Rectal smooth muscle tissue (tissue), 1 donor: ENCODE results near the gene FHL2.
"Not testable (repeated sequence)": the region's sequence is repeated elsewhere in the genome, so short reads cannot be mapped to it uniquely, and the experiment has no call there.

Experiments used
- H3K27ac ChIP-seq: one replicate; pipeline ENCODE4 v1.7.0; 2013; ENCODE audit warnings: low read depth, low read length, inconsistent platforms
- H3K27me3 ChIP-seq: one replicate; pipeline ENCODE4 v1.7.0; 2013; ENCODE audit warnings: low read length; ENCODE audit not compliant: control insufficient read depth, insufficient read depth
- H3K36me3 ChIP-seq: one replicate; pipeline ENCODE4 v1.7.0; 2013; ENCODE audit warnings: low read length; ENCODE audit not compliant: control insufficient read depth, insufficient read depth
- H3K4me1 ChIP-seq: one replicate; pipeline ENCODE4 v1.7.0; 2013; ENCODE audit warnings: low read length; ENCODE audit not compliant: control insufficient read depth, insufficient read depth
- H3K4me3 ChIP-seq: one replicate; pipeline ENCODE4 v1.7.0; 2013; ENCODE audit warnings: low read length
- H3K9ac ChIP-seq: one replicate; pipeline ENCODE4 v1.7.0; 2013; ENCODE audit warnings: low read length

The FHL2 gene

DNA sequence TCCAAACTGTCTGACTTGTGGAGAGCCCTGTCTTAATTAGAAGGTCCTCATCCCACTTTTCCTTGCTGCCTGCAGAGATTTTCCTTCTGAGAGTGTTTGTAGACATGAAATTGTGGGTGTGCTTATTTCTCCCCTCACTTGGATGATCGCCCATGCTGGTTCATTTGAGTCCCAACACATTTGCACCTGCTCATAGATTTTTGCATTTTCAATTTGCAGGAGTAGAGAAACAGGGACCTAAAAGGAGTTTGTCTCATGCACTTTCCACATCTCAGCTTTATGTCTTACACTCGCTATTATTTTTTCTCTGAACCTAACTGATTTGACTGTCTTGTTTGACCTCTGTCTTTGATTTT is 33.2 kb upstream of the FHL2 start:
- H3K27ac ChIP-seq = no peak overlapping the region
- H3K4me3 ChIP-seq = no peak overlapping the region
- no peaks in the 10 kb centered on the region for H3K36me3 ChIP-seq
- peaks cover 5% of the 10 kb centered on the region for H3K4me1 ChIP-seq
- no peaks in the 10 kb centered on the region for H3K27me3 ChIP-seq
- no peak overlapping the region for H3K9ac ChIP-seq

DNA sequence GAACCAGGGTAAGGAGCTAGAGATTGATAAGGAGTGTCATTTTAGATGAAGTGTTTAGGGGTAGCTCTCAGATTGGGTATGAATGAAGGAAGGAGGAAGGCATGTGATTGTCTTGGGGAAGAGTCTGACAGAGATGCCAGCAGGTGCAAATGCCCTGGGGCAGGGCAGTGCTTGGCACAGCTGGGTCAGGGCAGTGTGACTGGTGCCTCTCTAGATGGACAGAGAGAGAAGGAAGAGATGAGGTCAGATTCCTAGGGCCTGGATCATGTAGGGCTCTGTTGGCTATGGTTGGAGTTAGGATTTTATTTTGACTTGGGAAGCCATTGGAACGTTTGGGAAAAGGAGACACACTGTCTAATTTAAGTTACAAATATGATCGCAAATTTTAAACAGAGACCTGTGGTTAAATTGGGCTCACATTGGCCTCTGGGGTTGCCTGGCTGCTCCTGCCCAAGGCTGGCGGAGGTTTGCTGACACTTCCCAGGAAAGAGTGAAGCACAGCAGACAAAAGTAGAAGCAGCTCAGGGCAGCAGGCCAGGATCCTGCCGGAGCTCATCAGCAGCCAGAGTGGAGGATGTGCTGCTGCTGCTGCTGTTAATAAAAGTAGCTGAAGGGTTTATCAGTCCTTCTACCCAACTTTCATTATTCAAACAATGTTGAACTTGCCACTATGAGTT is 32.7 kb upstream of the FHL2 start:
- Histone ChIP-seq H3K36me3 (no peaks in the 10 kb centered on the region), H3K9ac (no peak overlapping the region), H3K27me3 (no peaks in the 10 kb centered on the region), H3K4me3 (no peak overlapping the region), H3K4me1 (peaks cover 5% of the 10 kb centered on the region), H3K27ac (no peak overlapping the region)

DNA sequence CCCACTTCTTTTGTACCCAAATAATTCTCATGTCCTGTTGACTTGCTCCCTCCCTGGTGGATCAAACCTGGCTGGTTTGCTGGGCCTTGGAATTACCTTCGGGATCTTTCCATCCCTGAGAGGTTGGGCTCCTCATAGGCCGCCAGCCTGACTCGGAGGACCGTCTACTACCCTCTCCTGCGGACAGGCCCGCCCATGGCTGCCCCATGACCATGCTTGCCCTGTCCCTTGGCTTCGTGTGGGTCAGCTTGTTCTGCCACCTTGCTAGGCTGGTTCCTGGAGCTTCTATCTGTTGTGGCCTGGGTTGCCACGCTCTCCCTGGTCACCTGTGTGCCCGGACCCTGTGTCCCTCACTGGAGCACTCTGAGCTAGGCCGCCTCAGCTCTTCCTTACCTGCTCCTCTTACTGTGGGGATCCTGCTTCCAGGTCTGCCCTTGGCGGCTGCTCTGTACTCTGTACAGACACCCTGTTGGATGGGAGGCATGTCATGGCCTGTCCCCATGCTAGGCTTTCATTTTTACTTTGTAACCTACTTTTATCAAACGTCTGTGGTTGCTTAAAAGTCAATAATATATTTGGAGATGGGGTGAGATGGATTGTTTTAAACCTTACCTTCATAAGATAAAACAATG is 29.7 kb upstream of the FHL2 start:
- H3K9ac ChIP-seq = no peak overlapping the region
- H3K4me1 ChIP-seq = peaks cover 5% of the 10 kb centered on the region
- no peaks in the 10 kb centered on the region for H3K36me3 ChIP-seq
- no peak overlapping the region for H3K27ac ChIP-seq
- H3K4me3 ChIP-seq = no peak overlapping the region
- no peaks in the 10 kb centered on the region for H3K27me3 ChIP-seq

DNA sequence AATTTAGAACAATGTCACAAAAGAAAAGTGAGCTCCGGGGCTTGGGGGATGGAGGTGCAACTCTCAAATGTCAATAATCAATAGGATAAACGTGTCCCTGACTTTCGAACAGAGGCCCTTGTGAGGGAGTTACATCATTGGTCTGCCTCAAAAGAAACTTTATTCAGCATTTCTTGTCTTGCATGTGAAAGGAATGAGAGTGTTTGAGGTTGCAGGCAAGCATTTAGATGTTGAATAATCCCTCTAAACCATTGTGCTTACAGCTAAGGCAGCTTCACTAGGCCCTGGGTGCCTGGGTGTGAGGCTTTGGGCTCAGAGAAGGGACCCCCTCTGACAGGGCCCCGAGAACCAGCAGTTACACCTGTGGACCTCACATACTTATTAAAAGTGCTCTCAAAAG is 28.6 kb upstream of the FHL2 start:
- Histone ChIP-seq H3K9ac (no peak overlapping the region), H3K27me3 (no peaks in the 10 kb centered on the region), H3K27ac (no peak overlapping the region), H3K4me1 (peaks cover 5% of the 10 kb centered on the region), H3K36me3 (no peaks in the 10 kb centered on the region), H3K4me3 (no peak overlapping the region)

DNA sequence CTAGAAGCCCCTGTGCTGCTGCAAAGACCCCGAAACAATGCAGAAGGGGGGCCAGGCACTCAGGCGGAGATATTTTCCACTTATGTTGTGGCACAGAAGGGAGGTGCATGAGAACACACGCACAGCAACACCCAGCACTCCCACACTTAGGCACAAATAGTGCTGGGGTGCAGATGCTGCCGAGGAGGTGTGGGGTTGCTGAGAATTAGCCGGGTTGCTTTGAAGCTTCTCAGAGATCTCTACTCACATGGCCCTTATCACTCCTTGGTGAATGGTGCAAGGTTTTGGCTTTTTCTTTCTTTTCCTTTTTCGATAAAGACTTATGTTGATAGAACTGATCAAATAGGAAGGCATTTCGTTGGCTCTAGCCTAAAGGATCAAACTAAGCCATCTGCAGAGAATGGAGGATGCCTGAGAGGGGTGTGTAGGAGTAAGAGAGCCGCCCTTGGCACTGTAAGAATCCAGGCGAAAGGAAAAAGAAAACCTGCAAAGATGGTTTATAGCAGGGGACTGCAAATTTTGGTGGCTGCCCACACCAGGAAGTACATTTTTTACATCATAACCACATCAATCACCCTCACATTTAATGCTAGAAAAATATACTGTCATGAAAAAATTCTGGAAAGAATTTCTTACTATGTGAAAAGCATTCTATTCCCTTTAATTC is 27.9 kb upstream of the FHL2 start:
- Histone ChIP-seq H3K36me3 (no peaks in the 10 kb centered on the region), H3K4me3 (no peak overlapping the region), H3K9ac (no peak overlapping the region), H3K4me1 (no peaks in the 10 kb centered on the region), H3K27ac (no peak overlapping the region), H3K27me3 (no peaks in the 10 kb centered on the region)

DNA sequence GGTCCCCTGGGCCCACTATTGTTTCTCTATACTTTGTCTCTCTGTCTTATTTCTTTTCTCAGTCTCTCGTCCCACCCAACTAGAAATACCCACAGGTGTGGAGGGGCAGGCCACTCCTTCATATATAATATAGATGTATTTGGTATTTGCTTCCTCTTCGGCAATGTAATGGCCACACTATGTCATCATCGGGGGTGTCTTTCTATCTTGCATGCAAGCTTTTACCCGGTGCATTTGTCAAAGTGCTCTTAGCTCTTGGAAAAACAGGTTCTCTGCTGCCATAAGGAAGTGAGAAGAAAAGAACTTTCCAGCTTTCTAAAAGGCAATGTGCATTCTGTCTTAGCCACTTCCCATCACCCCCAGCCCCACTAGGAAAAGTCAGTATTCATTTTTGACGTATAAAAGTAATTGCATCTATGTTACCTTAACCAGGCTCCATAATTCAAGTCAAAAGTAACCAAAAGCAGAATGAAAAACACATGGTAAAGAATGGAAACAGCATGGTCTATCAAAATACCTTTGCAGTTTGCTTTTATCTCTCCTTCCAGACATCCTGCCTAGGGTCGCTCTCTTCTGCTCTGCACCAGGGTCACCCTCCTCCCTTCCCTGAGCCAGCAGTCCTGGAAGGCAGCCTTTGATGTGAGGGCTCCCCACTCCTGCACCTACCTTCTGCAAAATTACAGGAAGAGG is 27.2 kb upstream of the FHL2 start:
- no peaks in the 10 kb centered on the region for H3K4me1 ChIP-seq
- H3K9ac ChIP-seq = no peak overlapping the region
- H3K27ac ChIP-seq = no peak overlapping the region
- no peaks in the 10 kb centered on the region for H3K36me3 ChIP-seq
- H3K4me3 ChIP-seq = no peak overlapping the region
- no peaks in the 10 kb centered on the region for H3K27me3 ChIP-seq

DNA sequence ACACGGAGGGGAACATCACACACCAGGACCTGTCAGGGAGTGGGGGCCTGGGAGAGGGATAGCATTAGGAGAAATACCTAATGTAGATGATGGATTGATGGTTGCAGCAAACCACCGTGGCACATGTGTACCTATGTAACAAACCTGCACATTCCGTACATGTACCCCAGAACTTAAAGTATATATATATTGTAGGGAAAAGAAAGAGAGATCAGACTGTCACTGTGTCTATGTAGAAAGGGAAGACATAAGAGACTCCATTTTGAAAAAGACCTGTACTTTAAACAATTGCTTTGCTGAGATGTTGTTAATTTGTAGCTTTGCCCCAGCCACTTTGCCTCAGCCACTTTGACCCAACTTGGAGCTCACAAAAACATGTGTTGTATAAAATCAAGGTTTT is 26.0 kb upstream of the FHL2 start:
- H3K4me1 ChIP-seq, H3K27ac ChIP-seq, H3K27me3 ChIP-seq, H3K4me3 ChIP-seq, H3K36me3 ChIP-seq, H3K9ac ChIP-seq: not testable (repeated sequence)

DNA sequence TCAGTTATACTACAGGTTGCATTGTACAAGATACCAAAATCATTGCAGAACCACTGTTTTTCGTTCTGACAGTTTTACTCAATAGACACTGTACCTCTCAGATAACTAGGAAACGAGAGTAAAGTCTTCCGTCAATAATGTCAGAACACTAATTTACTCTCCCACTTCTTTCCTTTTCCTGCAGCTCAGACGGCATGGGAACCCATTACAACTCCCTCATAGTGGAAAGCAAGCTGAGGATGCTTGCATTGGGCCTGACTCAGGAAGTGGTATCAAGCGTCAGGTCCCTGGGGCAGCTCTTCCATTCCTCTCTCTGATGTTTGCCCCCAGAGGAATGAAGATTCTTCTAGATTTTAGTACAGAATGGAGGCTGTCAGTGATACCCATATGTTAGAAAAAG is 23.9 kb upstream of the FHL2 start:
- Histone ChIP-seq H3K9ac (no peak overlapping the region), H3K36me3 (no peaks in the 10 kb centered on the region), H3K4me1 (no peaks in the 10 kb centered on the region), H3K27ac (no peak overlapping the region), H3K4me3 (no peak overlapping the region), H3K27me3 (no peaks in the 10 kb centered on the region)

DNA sequence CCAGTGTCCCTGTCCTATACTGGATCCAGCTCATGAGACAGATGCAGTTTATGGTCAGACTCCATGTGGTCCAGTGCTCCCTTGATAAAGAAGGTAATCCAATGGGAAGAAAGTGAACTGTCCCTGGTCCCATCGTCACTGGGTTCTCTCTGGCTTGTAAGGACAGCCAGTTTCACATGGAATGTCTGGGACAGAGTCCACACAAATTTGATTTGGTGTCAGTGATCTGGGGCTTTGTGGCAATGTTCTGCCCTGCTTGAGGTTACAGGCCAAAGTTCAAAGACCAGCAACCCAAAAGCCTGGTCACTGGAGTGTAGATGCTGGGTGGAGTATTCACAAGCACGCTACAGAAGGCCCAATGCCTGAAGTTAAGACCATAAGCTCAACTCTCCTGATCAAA is 22.2 kb upstream of the FHL2 start:
- no peak overlapping the region for H3K27ac ChIP-seq
- H3K27me3 ChIP-seq = no peaks in the 10 kb centered on the region
- H3K9ac ChIP-seq = no peak overlapping the region
- no peaks in the 10 kb centered on the region for H3K4me1 ChIP-seq
- no peaks in the 10 kb centered on the region for H3K36me3 ChIP-seq
- no peak overlapping the region for H3K4me3 ChIP-seq

DNA sequence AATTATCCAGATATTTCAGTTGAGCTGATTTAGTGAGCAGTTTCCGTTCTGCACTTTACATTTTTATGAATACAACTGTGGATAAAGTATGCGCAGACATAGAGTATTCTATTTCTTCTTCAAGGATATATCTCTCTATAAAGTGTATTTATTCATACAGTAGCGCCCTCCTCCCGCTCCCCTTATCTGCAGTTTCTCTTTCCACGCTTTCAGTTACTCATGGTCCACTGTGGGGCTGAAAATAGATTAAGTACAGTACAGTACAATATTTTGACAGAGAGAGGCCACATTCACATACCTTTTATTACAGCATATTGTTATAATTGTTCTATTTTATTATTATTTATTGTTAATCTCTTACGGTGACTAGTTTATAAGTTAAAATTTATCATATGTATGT is 19.7 kb upstream of the FHL2 start:
- H3K9ac ChIP-seq = no peak overlapping the region
- no peak overlapping the region for H3K4me3 ChIP-seq
- H3K36me3 ChIP-seq = no peaks in the 10 kb centered on the region
- no peaks in the 10 kb centered on the region for H3K4me1 ChIP-seq
- H3K27me3 ChIP-seq = no peaks in the 10 kb centered on the region
- no peak overlapping the region for H3K27ac ChIP-seq

DNA sequence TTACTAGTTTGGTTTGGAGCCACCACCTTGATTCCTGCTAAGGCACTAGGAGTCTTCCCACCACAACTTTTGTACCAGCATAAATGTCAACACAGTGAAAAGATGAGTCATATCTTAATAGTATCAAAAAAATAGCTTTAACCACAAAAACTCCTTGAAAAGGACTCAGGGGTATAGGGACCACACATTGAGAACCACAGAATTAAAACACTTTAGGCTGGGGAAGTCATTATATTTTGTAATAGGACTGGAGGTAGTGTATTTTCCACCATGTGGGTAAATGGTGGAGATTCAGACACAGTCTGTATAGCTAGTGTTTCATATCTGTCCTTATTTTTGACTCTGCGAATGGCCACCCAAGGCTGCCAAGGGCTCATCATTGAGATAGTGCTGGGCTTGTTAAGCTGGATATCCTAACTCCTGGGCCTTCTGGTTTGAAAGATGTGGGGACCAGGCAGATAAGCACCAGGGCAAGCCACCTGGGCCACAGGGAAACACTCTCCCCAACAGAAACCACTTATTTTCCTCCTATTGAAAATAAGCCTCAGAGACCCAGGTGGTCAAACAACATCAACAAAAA is 19.1 kb upstream of the FHL2 start:
- Histone ChIP-seq H3K27ac (no peak overlapping the region), H3K27me3 (no peaks in the 10 kb centered on the region), H3K4me3 (no peak overlapping the region), H3K4me1 (no peaks in the 10 kb centered on the region), H3K9ac (no peak overlapping the region), H3K36me3 (no peaks in the 10 kb centered on the region)

DNA sequence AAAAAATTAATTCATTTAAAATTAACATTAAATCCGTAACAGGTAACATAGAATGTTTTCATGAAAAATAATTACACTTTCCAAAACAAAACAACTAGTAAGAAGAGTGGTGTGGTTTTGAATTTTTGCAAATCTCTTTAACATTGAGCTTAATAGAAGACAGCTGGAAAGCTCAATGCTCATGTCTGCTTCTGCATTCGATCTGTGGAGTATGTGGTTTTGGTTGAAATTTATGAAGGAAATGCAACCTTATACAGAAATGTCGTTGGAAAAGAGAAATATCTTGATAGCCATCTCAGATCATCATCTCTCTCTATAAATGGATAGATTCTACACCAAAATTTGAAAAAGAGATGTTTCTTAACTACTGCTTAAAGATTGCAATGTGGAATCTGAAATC is 17.3 kb upstream of the FHL2 start:
- Histone ChIP-seq H3K4me1 (no peaks in the 10 kb centered on the region), H3K4me3 (no peak overlapping the region), H3K36me3 (no peaks in the 10 kb centered on the region), H3K9ac (no peak overlapping the region), H3K27ac (no peak overlapping the region), H3K27me3 (no peaks in the 10 kb centered on the region)
